Activated CD8-positive, alpha-beta memory T cell treated with anti-CD3 and anti-CD28 coated beads for 36 hours (primary cell): ENCODE measurements around the gene RC3H2. TPM values are rescaled to one million over a fixed set of nuclear protein-coding genes. Genes with fewer than 3 reads are reported as not detected.

Experiments used
- total RNA-seq, 2 experiments: library from RNA; stranded (reverse); gene quantifications; one replicate each; pipeline ENCODE4 v1.2.3, GENCODE V29; 2021

Gene RC3H2
- total RNA-seq, 2 experiments from 2014 or later: 30.4 to 31.2 TPM

Other genes with a start within 250 kb of the RC3H2 start
- gene OR1B1, start 247.7 kb downstream of the RC3H2 start, total RNA-seq: not detected
- gene OR1L1, start 243.6 kb downstream of the RC3H2 start, total RNA-seq: not detected
- not detected for gene OR1L3, start 230.2 kb downstream of the RC3H2 start, total RNA-seq
- gene OR1L4, start 181.4 kb downstream of the RC3H2 start, total RNA-seq: not detected
- not detected for gene OR1L6, start 163.1 kb downstream of the RC3H2 start, total RNA-seq
- not detected for gene OR5C1, start 116.4 kb downstream of the RC3H2 start, total RNA-seq
- not detected for gene OR1K1, start 105.2 kb downstream of the RC3H2 start, total RNA-seq
- gene PDCL, start 76.8 kb downstream of the RC3H2 start, total RNA-seq: 10 to 100 TPM; 19.5 to 19.9 TPM
- gene ZBTB6, start 8.0 kb upstream of the RC3H2 start, total RNA-seq: 10 to 100 TPM in 1 of 2 experiments, 1 to 10 TPM in 1; 9.7 to 10.5 TPM
- 1 to 10 TPM; 5.7 to 6.4 TPM for gene ZBTB26, start 26.2 kb upstream of the RC3H2 start, total RNA-seq
- gene RABGAP1, start 35.7 kb upstream of the RC3H2 start, total RNA-seq: 10 to 100 TPM; 19.1 to 20.7 TPM
- gene GPR21, start 128.3 kb upstream of the RC3H2 start, total RNA-seq: under 1 TPM in 1 of 2 experiments, not detected in 1; 0.65 TPM